Stimulated activated naive CD8-positive, alpha-beta T cell treated with anti-CD3 and anti-CD28 coated beads, Interleukin-15, amount 100 ng/mL, for 72 hours (primary cell): Measurements from ENCODE around the gene TRAF3.
"Not testable (repeated sequence)": the region's sequence is repeated elsewhere in the genome, so short reads cannot be mapped to it uniquely, and the experiment has no call there.

ENCODE experiments used
- ATAC-seq: fragments of 150-1000 bp; cut with Tn5 transposase; 2 replicates; pipeline ENCODE4 v1.10.0; 2021; ENCODE audit warnings: mild to moderate bottlenecking, moderate library complexity
- DNase-seq, 2 donors: peaks; one replicate each; pipeline ENCODE4 v3.0.0; 2021 to 2022
- H3K27ac Mint-ChIP-seq, 2 donors: one replicate each; pipeline ENCODE4 v1.8.0; 2022; ENCODE audit warnings: mild to moderate bottlenecking in 2 of 2, mixed read lengths in 2 of 2, moderate library complexity in 2 of 2
- H3K27me3 Mint-ChIP-seq: one replicate; pipeline ENCODE4 v1.8.0; 2022; ENCODE audit warnings: mixed read lengths
- H3K4me1 Mint-ChIP-seq: one replicate; pipeline ENCODE4 v1.8.0; 2022; ENCODE audit warnings: mild to moderate bottlenecking, mixed read lengths
- H3K4me3 Mint-ChIP-seq, 2 donors: one replicate each; pipeline ENCODE4 v1.8.0; 2022; ENCODE audit warnings: mild to moderate bottlenecking in 2 of 2, mixed read lengths in 2 of 2, moderate library complexity in 1 of 2
- H3K9me3 Mint-ChIP-seq, 2 donors: one replicate each; pipeline ENCODE4 v1.8.0; 2022; ENCODE audit warnings: mixed read lengths in 2 of 2

The TRAF3 gene

GRCh38 chr14:102806447-102806846 lies 29.2 kb downstream of the TRAF3 start:
- ATAC-seq (no peak), DNase-seq (no peak)
- Mint-ChIP-seq H3K27ac (peak overlapping the region; percentile 90 to 93), H3K4me3 (peak overlapping the region; percentile 77 to 85), H3K4me1 (peaks cover 85% of the 10 kb centered on the region), H3K27me3 (no peaks in the 10 kb centered on the region), H3K9me3 (peaks cover 0 to 5% of the 10 kb centered on the region in 2 donors)

- Mint-ChIP-seq H3K9me3 (peaks cover 0 to 5% of the 10 kb centered on the region in 2 donors), H3K27ac (peak overlapping the region; percentile 90 to 94), H3K4me1 (peaks cover 91% of the 10 kb centered on the region), H3K27me3 (no peaks in the 10 kb centered on the region), H3K4me3 (peak overlapping the region; percentile 82 to 85)
- ATAC-seq (no peak), DNase-seq (no peak)
These were observed 29.8 kb downstream of the TRAF3 start for GRCh38 chr14:102807013-102807406.

GRCh38 chr14:102809870-102810269 lies 32.6 kb downstream of the TRAF3 start:
- H3K27ac Mint-ChIP-seq, result no peak overlapping the region
- no peak for DNase-seq
- no peaks in the 10 kb centered on the region for H3K27me3 Mint-ChIP-seq
- peaks cover 0 to 5% of the 10 kb centered on the region in 2 donors for H3K9me3 Mint-ChIP-seq
- peaks cover 90% of the 10 kb centered on the region for H3K4me1 Mint-ChIP-seq
- no peak for ATAC-seq
- peak overlapping the region in 1 of 2 donors; percentile 38 for H3K4me3 Mint-ChIP-seq

GRCh38 chr14:102810523-102810922 lies 33.3 kb downstream of the TRAF3 start:
- H3K4me1 Mint-ChIP-seq, result peaks cover 90% of the 10 kb centered on the region

GRCh38 chr14:102811254-102811963 lies 34.2 kb downstream of the TRAF3 start:
- Mint-ChIP-seq H3K27ac (peak overlapping the region in 1 of 2 donors; percentile 85), H3K27me3 (no peaks in the 10 kb centered on the region), H3K4me1 (peaks cover 88% of the 10 kb centered on the region), H3K4me3 (no peak overlapping the region), H3K9me3 (peaks cover 0 to 5% of the 10 kb centered on the region in 2 donors)
- ATAC-seq, result no peak
- DNase-seq, result no peak

More at GRCh38 chr14:102810523-102810922, 33.3 kb downstream of the TRAF3 start:
- peak overlapping the region in 1 of 2 donors; percentile 26 for H3K27ac Mint-ChIP-seq
- peaks cover 0 to 5% of the 10 kb centered on the region in 2 donors for H3K9me3 Mint-ChIP-seq
- H3K27me3 Mint-ChIP-seq, result no peaks in the 10 kb centered on the region
- DNase-seq (no peak), ATAC-seq (no peak)
- no peak overlapping the region for H3K4me3 Mint-ChIP-seq

GRCh38 chr14:102811971-102812370 lies 34.7 kb downstream of the TRAF3 start:
- no peak for DNase-seq
- no peak for ATAC-seq
- H3K27me3 Mint-ChIP-seq, result no peaks in the 10 kb centered on the region
- H3K27ac Mint-ChIP-seq, result peak overlapping the region in 1 of 2 donors; percentile 49
- H3K4me1 Mint-ChIP-seq, result peaks cover 88% of the 10 kb centered on the region
- H3K4me3 Mint-ChIP-seq, result peak overlapping the region in 1 of 2 donors; percentile 50
- H3K9me3 Mint-ChIP-seq, result peaks cover 0 to 11% of the 10 kb centered on the region in 2 donors

- no peak for ATAC-seq
- peak overlapping the region in 1 of 2 donors; percentile 78 for H3K4me3 Mint-ChIP-seq
- H3K27me3 Mint-ChIP-seq, result no peaks in the 10 kb centered on the region
- H3K4me1 Mint-ChIP-seq, result peaks cover 89% of the 10 kb centered on the region
- H3K27ac Mint-ChIP-seq, result peak overlapping the region in 1 of 2 donors; percentile 93
- H3K9me3 Mint-ChIP-seq, result peaks cover 0 to 7% of the 10 kb centered on the region in 2 donors
- no peak for DNase-seq
These were observed 36.4 kb downstream of the TRAF3 start for GRCh38 chr14:102813691-102814090.

- H3K27ac Mint-ChIP-seq, result peak overlapping the region; percentile 23 to 72
- ATAC-seq (no peak), DNase-seq (no peak)
- peaks cover 0 to 7% of the 10 kb centered on the region in 2 donors for H3K9me3 Mint-ChIP-seq
- peaks cover 90% of the 10 kb centered on the region for H3K4me1 Mint-ChIP-seq
- H3K4me3 Mint-ChIP-seq, result peak overlapping the region in 1 of 2 donors; percentile 45
- H3K27me3 Mint-ChIP-seq, result no peaks in the 10 kb centered on the region
These were observed 40.1 kb downstream of the TRAF3 start for GRCh38 chr14:102817318-102817717.

- Mint-ChIP-seq H3K4me1 (peaks cover 94% of the 10 kb centered on the region), H3K9me3 (peaks cover 0 to 7% of the 10 kb centered on the region in 2 donors), H3K4me3 (peak overlapping the region; percentile 28 to 59), H3K27me3 (no peaks in the 10 kb centered on the region), H3K27ac (peak overlapping the region; percentile 72 to 88)
- DNase-seq (no peak), ATAC-seq (no peak)
These were observed 41.0 kb downstream of the TRAF3 start for GRCh38 chr14:102817942-102818940.

GRCh38 chr14:102819176-102819628 lies 42.0 kb downstream of the TRAF3 start:
- Mint-ChIP-seq H3K27me3 (no peaks in the 10 kb centered on the region), H3K9me3 (peaks cover 0 to 7% of the 10 kb centered on the region in 2 donors), H3K27ac (peak overlapping the region; percentile 95 to 99), H3K4me1 (peaks cover 92% of the 10 kb centered on the region), H3K4me3 (peak overlapping the region; percentile 73 to 83)
- peak; percentile 89 for ATAC-seq
- peak; percentile 62 to 89 for DNase-seq

GRCh38 chr14:102819747-102820330 lies 42.6 kb downstream of the TRAF3 start:
- H3K27me3 Mint-ChIP-seq, result no peaks in the 10 kb centered on the region
- DNase-seq, result no peak

GRCh38 chr14:102821252-102821651 lies 44.0 kb downstream of the TRAF3 start:
- Mint-ChIP-seq H3K9me3 (peaks cover 0 to 7% of the 10 kb centered on the region in 2 donors), H3K4me3 (peak overlapping the region; percentile 69 to 77), H3K27ac (peak overlapping the region; percentile 7 to 93), H3K4me1 (peaks cover 94% of the 10 kb centered on the region), H3K27me3 (no peaks in the 10 kb centered on the region)
- ATAC-seq (no peak), DNase-seq (no peak)

More at GRCh38 chr14:102819747-102820330, 42.6 kb downstream of the TRAF3 start:
- Mint-ChIP-seq H3K4me3 (peak overlapping the region; percentile 73 to 83), H3K27ac (no peak overlapping the region), H3K4me1 (peaks cover 92% of the 10 kb centered on the region), H3K9me3 (peaks cover 0 to 7% of the 10 kb centered on the region in 2 donors)
- ATAC-seq, result peak; percentile 29

GRCh38 chr14:102822311-102822863 lies 45.1 kb downstream of the TRAF3 start:
- peak overlapping the region; percentile 75 to 91 for H3K27ac Mint-ChIP-seq
- H3K4me1 Mint-ChIP-seq, result peaks cover 92% of the 10 kb centered on the region
- H3K27me3 Mint-ChIP-seq, result no peaks in the 10 kb centered on the region
- no peaks in the 10 kb centered on the region for H3K9me3 Mint-ChIP-seq
- ATAC-seq, result peak; percentile 83
- DNase-seq, result peak in 1 of 2 donors; percentile 71
- peak overlapping the region; percentile 44 to 49 for H3K4me3 Mint-ChIP-seq

GRCh38 chr14:102822887-102823286 lies 45.6 kb downstream of the TRAF3 start:
- not testable (repeated sequence) for ATAC-seq, H3K9me3 Mint-ChIP-seq, DNase-seq, H3K27me3 Mint-ChIP-seq
- peak overlapping the region; percentile 75 to 91 for H3K27ac Mint-ChIP-seq
- peak overlapping the region; percentile 44 to 49 for H3K4me3 Mint-ChIP-seq
- peaks cover 92% of the 10 kb centered on the region for H3K4me1 Mint-ChIP-seq

GRCh38 chr14:102823546-102823945 lies 46.3 kb downstream of the TRAF3 start:
- H3K9me3 Mint-ChIP-seq, result no peaks in the 10 kb centered on the region
- peaks cover 91% of the 10 kb centered on the region for H3K4me1 Mint-ChIP-seq
- no peak overlapping the region for H3K27ac Mint-ChIP-seq
- DNase-seq (no peak), ATAC-seq (no peak)
- no peak overlapping the region for H3K4me3 Mint-ChIP-seq
- no peaks in the 10 kb centered on the region for H3K27me3 Mint-ChIP-seq
